Fibroblast of skin of scalp (primary cell): Measurements from ENCODE around the gene NBPF1. TPM values are rescaled to one million over a fixed set of nuclear protein-coding genes. Genes with fewer than 3 reads are reported as not detected.
A peak's percentile ranks its signal among the peaks of the same experiment; 100 is the strongest.
"Not testable (repeated sequence)": the region's sequence is repeated elsewhere in the genome, so short reads cannot be mapped to it uniquely, and the experiment has no call there.

Experiments
- DNase-seq: peaks from one replicate; pipeline ENCODE4 v3.0.0-alpha.2; 2013
- polyA plus RNA-seq, 2 experiments: library from polyadenylated mRNA; unstranded; fragments of 120-200 nt; gene quantifications; one replicate each; pipeline ENCODE4 v1.2.1, GENCODE V29; 2013; ENCODE audit not compliant: insufficient read length in 2 of 2

Gene NBPF1
- polyA plus RNA-seq (2013, experiment 1 of 2; ENCODE audit: insufficient read length) = 28.4 TPM
- 33.0 TPM for polyA plus RNA-seq (2013, experiment 2 of 2; ENCODE audit: insufficient read length)

DNA sequence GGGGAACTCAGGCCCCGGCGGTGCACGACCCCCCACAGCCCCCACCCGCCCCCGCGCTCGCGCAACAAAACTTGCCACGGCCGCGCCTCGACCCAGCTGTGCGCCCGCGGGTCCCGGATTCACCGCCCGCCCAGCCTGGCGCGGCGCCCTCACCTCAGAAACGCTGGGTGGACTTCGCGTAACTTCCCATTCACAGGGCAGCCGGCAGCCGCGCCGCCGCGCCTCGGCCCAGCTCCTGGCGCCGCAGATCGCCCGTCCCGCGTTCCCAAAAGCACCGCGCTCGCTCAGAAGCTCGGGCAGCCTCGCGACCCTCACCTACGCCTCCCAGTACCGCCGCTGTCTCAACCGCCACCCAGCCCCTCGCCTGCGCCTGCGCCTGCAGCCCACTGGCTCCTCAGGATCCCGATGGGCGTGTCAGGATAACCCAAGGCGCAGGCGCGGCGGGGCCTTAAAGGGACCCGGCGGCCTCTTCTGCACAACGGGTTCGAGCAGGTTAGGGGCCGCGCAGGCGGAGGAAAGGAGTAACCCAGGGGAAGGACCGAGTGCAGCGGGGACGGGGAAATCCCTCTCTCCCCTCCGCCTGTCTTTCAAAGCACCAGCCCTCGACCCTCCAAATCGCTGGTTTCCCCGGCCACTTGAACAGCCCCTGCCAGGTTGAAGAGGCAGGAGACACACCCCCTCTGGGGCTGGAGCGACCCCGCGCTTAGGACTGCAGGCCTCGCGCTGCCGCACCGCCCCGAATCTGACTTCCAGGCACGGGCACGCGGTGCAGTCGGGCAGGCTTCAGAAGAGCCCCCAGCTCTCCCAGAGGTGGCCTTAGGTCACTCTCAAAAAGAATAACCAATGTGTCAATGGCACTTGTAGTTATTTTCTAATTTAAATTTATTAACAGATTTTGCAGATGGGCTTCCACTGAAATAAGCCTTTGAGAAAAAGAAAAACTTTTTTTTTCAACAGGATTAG is at the start of gene NBPF1:
TSS of gene NBPF1 (minus strand) at position 380 of the 963 bp plus-strand sequence.
- peak; percentile 96 for DNase-seq

GRCh38 chr1:16658234-16658633 is 44.9 kb upstream of the NBPF1 start:
- not testable (repeated sequence) for DNase-seq

DNA sequence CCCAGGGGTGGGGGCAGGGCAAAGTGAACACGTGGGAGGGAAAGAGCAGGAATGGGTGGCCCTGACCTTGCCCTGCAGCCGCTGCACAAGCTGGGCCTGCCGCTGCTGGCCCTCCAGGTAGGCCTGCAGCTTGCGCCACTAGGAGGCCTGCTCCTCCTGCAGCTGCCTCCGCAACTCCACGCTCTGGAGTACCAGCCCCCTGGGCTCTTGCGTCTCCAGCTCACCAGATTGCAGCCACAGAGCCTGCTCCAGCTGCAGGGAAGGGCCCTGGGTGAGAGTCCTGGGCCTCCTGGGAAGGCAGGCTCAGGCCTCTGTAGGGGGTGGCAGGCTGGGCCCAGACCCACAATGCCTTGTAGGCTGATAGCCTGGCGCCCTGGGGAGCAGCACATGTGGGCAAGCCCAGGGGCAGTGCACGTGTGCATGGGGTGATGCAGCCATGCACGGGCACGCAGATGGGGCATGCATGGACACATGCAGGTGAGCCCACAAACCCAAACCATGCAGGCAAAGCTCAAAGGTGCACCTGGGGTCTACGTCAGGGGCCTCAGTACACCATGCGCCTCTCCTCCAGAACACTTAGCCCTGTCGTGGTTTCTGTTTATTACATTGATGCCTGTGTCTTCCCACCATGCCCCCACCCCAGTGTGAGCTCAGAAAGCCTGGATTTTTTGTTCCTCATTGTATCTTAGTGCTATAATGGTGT is 43.8 kb upstream of the NBPF1 start:
- DNase-seq = not testable (repeated sequence)

GRCh38 chr1:16656574-16656973 is 43.2 kb upstream of the NBPF1 start:
- not testable (repeated sequence) for DNase-seq

GRCh38 chr1:16651560-16651959 is 38.2 kb upstream of the NBPF1 start:
- DNase-seq = not testable (repeated sequence)

- not testable (repeated sequence) for DNase-seq
Observed at GRCh38 chr1:16649960-16650359, 36.6 kb upstream of the NBPF1 start.

GRCh38 chr1:16649390-16649789 is 36.0 kb upstream of the NBPF1 start:
- DNase-seq = not testable (repeated sequence)

- DNase-seq = not testable (repeated sequence)
Observed at GRCh38 chr1:16648756-16649155, 35.4 kb upstream of the NBPF1 start.

- not testable (repeated sequence) for DNase-seq
Observed at GRCh38 chr1:16648250-16648649, 34.9 kb upstream of the NBPF1 start.

GRCh38 chr1:16647179-16648176 is 34.1 kb upstream of the NBPF1 start:
- not testable (repeated sequence) for DNase-seq

GRCh38 chr1:16646716-16647115 is 33.4 kb upstream of the NBPF1 start:
- not testable (repeated sequence) for DNase-seq

GRCh38 chr1:16646061-16646664 is 32.8 kb upstream of the NBPF1 start:
- DNase-seq = not testable (repeated sequence)

GRCh38 chr1:16645271-16646060 is 32.1 kb upstream of the NBPF1 start:
- not testable (repeated sequence) for DNase-seq

- peak; percentile 96 for DNase-seq
Observed at GRCh38 chr1:16644482-16645270, 31.3 kb upstream of the NBPF1 start.

DNA sequence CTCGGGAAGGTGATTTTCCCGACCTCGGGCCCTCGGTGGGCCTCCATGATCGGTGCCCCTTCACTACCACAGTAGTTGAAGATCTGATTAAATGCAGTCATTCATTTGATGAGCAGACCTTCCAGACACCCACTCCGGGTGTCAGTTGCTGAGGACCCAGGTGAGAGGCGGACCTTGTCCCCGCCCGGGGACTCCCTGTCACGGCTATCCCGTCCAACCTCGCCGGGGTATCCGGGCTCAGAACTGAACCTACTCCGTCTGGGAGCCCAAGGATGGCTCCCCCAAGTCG is 30.8 kb upstream of the NBPF1 start:
- DNase-seq = no peak

GRCh38 chr1:16643476-16644192 is 30.3 kb upstream of the NBPF1 start:
- not testable (repeated sequence) for DNase-seq

GRCh38 chr1:16643001-16643411 is 29.6 kb upstream of the NBPF1 start:
- not testable (repeated sequence) for DNase-seq

DNA sequence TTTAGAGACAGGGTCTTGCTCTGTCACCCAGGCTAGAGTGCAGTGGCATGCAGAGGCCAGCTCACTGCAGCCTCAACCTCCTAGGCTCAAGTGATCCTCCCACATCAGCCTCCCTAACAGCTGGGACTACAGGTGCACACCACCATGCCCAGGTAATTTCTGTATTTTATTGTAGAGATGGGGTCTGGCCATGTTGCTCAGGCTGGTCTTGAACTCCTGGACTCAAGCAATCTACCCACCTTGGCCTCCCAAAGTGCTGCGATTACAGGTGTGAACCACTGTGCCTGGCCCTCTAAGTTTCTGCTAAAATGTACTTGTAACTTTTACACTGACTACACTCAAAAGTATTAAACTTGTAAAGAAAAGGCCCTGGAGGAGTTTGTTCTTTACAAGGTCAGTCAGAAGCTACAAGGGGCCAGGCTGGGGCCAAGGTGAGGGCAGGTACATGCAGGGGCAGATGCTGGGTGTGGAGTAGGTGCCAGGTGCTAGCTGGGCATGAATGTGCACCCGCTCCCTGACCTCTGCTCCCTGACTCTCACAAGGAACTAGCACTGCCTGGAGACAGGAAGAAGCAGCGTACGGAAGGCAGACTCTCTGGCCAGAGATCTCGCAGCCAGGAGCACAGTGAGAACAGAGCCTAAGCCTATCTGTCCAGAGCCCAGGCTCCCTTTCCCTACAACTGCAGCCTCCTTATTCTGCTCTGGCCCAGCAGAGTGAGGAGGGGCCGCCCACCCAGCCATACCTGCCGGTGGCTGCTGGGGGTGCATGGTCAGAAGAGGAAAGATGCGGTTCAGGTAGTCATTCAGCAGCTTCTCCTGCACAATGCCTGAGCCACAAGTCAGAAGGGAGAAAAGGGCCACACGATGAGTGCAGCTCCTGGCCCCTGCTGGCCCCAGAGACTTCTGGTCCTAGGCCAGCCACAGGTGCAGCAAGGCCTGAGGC is 28.9 kb upstream of the NBPF1 start:
- not testable (repeated sequence) for DNase-seq
